Testis (tissue), 3 donors: ENCODE measurements around the gene FANCD2. TPM values are rescaled to one million over a fixed set of nuclear protein-coding genes. Genes with fewer than 3 reads are reported as not detected.
"Not testable (repeated sequence)": the region's sequence is repeated elsewhere in the genome, so short reads cannot be mapped to it uniquely, and the experiment has no call there.

Experiments
- DNase-seq: peaks from one replicate; pipeline ENCODE4 v3.0.0-alpha.2; 2019
- H3K27ac ChIP-seq, 2 donors: fragments of 200-600 bp; sonication (generic); one replicate each; pipeline ENCODE4 v1.5.1; 2019
- H3K27me3 ChIP-seq: fragments of 200-600 bp; sonication (generic); one replicate; pipeline ENCODE4 v1.5.1; 2019
- H3K36me3 ChIP-seq: fragments of 200-600 bp; sonication (generic); one replicate; pipeline ENCODE4 v1.5.1; 2017; ENCODE audit warnings: low read depth; ENCODE audit errors: missing control alignments
- H3K4me1 ChIP-seq: fragments of 200-600 bp; sonication (generic); one replicate; pipeline ENCODE4 v1.5.1; 2019
- H3K4me3 ChIP-seq, 2 donors: fragments of 200-600 bp; sonication (generic); one replicate each; pipeline ENCODE4 v1.5.1; 2017 to 2019
- H3K9me3 ChIP-seq: fragments of 200-600 bp; sonication (generic); one replicate; pipeline ENCODE4 v1.5.1; 2017
- CTCF ChIP-seq, 3 experiments: fragments of 450-650 bp in 2 of 3; fragments of 200-600 bp in 1 of 3; sonication (generic) in 1 of 3; IDR thresholded peaks; one replicate each; pipeline ENCODE4 v1.5.1; 2016 to 2019; ENCODE audit warnings: antibody characterized with exemption in 3 of 3, mild to moderate bottlenecking in 2 of 3, moderate library complexity in 1 of 3
- POLR2A ChIP-seq: fragments of 450-650 bp; IDR thresholded peaks from one replicate; pipeline ENCODE4 v1.6.1; 2017; ENCODE audit warnings: antibody characterized with exemption, mild to moderate bottlenecking, moderate library complexity
- WGBS, 2 donors: methylation state at CpG; one replicate each; pipeline ENCODE4 v1.1.5; 2018; 5-methylcytosine and 5-hydroxymethylcytosine counted together
- intact Hi-C: fragments of 100-400 bp; cut with DNase I; formaldehyde crosslinking; loops from one replicate; pipeline ENCODE4 v1.15.1; 2023; ENCODE audit warnings: low total_unique reads
- polyA plus RNA-seq: library from polyadenylated mRNA; stranded (reverse); fragments of 350-450 nt; fragmentation: Illumina TruSeq; extraction: RNeasy Lipid Tissue Mini Kit (QIAGEN cat#74804); gene quantifications from one replicate; pipeline ENCODE4 v1.2.3, GENCODE V29; 2014; ENCODE audit warnings: low read depth, low replicate concordance; ENCODE audit not compliant: insufficient read depth
- total RNA-seq, 2 donors: library from RNA; depleted of rRNA; stranded (reverse); fragments of >200 nt; gene quantifications; one replicate each; pipeline ENCODE4 v1.2.3, GENCODE V29; 2016

Gene FANCD2
- total and polyA plus RNA-seq, 3 donors from 2014 or later: 23.7 to 41.6 (median 38.5) TPM

- Histone ChIP-seq H3K27me3 (no peaks in the 10 kb centered on the region), H3K4me3 (no peak overlapping the region), H3K4me1 (peaks cover 18% of the 10 kb centered on the region), H3K27ac (no peak overlapping the region), H3K9me3 (no peaks in the 10 kb centered on the region), H3K36me3 (no peaks in the 10 kb centered on the region)
- peak; percentile 85 for DNase-seq
- intact Hi-C loops: no loop called here
- 74 to 77% methylated on average over 7 of the region's 7 CpGs for WGBS, 2 donors
- TF ChIP-seq POLR2A (no peak), CTCF (IDR thresholded peaks at IDR 0.05) (no peak)
Observed at GRCh38 chr3:10007126-10007782, 19.0 kb upstream of the FANCD2 start.

DNA sequence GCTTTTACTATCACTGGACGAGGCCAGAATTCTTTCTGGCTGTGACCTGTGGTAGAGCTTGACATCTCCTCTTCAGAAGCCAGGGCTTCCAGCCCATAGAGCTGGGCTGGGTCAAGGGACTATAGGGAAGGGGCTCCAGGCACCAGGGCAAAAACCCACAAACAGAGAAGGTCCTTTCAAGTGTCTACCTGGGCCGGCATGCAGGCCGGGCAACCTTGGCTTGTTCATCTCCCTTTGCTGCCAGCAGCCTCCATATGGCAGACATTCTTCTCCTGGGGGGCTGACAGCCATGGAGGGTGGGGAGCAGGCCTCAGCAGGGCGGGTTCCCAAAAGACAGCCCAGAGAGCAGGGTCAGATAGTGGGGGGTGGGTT lies 18.0 kb upstream of the FANCD2 start:
- H3K36me3 ChIP-seq, intact Hi-C loops, DNase-seq, H3K27me3 ChIP-seq, H3K4me3 ChIP-seq, H3K9me3 ChIP-seq: not testable (repeated sequence)
- Histone ChIP-seq H3K27ac (peak overlapping the region in 1 of 2 donors; percentile 9), H3K4me1 (peaks cover 18% of the 10 kb centered on the region)
- 69 to 82% methylated on average over 2 to 4 of the region's 4 CpGs for WGBS, 2 donors

GRCh38 chr3:10008588-10009344 lies 17.5 kb upstream of the FANCD2 start:
- intact Hi-C loops: no loop called here
- peak overlapping the region in 1 of 2 donors; percentile 9 for H3K27ac ChIP-seq
- 7 to 12% methylated on average over 8 to 23 of the region's 23 CpGs for WGBS, 2 donors

DNA sequence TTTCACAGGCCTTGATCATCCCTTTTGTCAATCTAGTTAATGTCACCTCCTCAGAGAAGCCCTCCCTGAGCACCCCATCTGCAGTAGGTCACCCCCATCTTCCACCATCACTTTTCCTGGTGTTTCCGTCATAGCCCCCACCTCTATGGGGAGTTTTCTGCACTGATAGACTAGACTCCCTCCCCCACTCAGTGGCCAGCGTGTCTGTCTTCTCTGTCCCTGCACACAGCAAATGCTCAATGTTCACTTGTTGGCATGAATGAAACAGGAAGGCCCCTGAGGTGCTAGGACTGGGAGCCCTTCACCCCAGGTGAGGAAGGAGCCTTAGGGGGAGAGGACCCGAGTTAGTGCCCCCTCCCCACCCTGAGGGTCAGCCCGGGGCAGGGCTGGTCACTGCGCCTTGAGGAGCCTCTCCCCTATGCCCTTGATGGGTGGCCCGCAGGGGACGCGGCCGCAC lies 15.8 kb upstream of the FANCD2 start:
- Histone ChIP-seq H3K27me3 (no peaks in the 10 kb centered on the region), H3K27ac (peak overlapping the region; percentile 34 to 57), H3K4me3 (peak overlapping the region; percentile 59 to 72), H3K36me3 (no peaks in the 10 kb centered on the region), H3K9me3 (no peaks in the 10 kb centered on the region), H3K4me1 (peaks cover 24% of the 10 kb centered on the region)
- DNase-seq: no peak
- TF ChIP-seq POLR2A (no peak), CTCF (IDR thresholded peaks at IDR 0.05) (no peak)
- WGBS, 2 donors: 3 to 8% methylated on average over 2 to 6 of the region's 9 CpGs
- intact Hi-C loops: no loop called here

More at GRCh38 chr3:10008588-10009344, 17.5 kb upstream of the FANCD2 start:
- peaks cover 18% of the 10 kb centered on the region for H3K4me1 ChIP-seq
- TF ChIP-seq CTCF (IDR thresholded peaks at IDR 0.05) (no peak), POLR2A (no peak)
- H3K4me3 ChIP-seq: peak overlapping the region; percentile 37 to 46
- no peaks in the 10 kb centered on the region for H3K9me3 ChIP-seq
- no peaks in the 10 kb centered on the region for H3K36me3 ChIP-seq
- DNase-seq: peak; percentile 95
- no peaks in the 10 kb centered on the region for H3K27me3 ChIP-seq

DNA sequence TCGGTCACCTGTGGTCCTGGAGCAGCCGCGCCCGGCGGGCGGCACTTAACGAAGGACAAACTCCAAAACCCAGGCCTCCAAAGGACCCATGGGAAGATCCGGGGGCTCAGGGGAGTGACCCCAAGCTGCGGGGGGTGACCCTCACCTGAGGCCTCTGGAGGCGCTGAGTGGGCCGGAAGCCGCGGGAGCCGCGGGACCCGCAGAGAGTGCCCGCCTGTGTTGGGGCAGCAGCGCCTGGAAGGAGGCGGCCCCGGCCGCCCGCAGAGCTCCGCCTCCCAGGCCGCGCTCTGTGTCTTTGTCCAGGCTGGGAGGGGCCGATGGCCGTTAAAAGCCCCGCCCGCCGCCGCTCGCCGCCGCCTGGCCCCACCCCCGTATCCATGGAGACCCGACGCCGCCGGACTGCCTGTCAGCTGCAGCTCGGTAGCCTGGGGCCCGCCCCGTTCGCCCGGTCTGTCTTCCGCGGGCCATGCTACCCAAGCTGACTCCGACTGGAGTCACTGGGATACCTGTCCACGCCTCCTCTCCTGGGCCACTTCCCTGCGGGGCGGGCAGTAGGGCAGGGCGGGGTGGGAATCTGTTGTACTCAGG lies 15.3 kb upstream of the FANCD2 start:
- 0 to 2% methylated on average over 2 to 49 of the region's 51 CpGs for WGBS, 2 donors
- no peaks in the 10 kb centered on the region for H3K9me3 ChIP-seq
- peak; percentile 98 for DNase-seq
- H3K4me1 ChIP-seq: peaks cover 29% of the 10 kb centered on the region
- H3K4me3 ChIP-seq: peak overlapping the region; percentile 59 to 72
- H3K36me3 ChIP-seq: no peaks in the 10 kb centered on the region
- TF ChIP-seq CTCF (IDR thresholded peaks at IDR 0.05) (no peak), POLR2A (no peak)
- intact Hi-C loops: no loop called here
- peak overlapping the region; percentile 34 to 57 for H3K27ac ChIP-seq
- no peaks in the 10 kb centered on the region for H3K27me3 ChIP-seq
